GM12878 (cell line): ENCODE results near the gene TOLLIP. TPM values are rescaled to one million over a fixed set of nuclear protein-coding genes. Genes with fewer than 3 reads are reported as not detected.

Experiments
- EZH2 ChIP-seq: IDR thresholded peaks from 2 replicates; pipeline ENCODE4 v1.6.1; 2012; ENCODE audit warnings: low read depth, mild to moderate bottlenecking, control low read depth, inconsistent platforms, low read length, borderline replicate concordance; ENCODE audit not compliant: control insufficient read depth
- FOXK2 ChIP-seq: fragments of 450-650 bp; IDR thresholded peaks from 2 replicates; pipeline ENCODE4 v1.6.1; 2017; ENCODE audit warnings: mild to moderate bottlenecking, moderate library complexity
- LARP7 ChIP-seq: fragments of 450-650 bp; IDR thresholded peaks from 2 replicates; pipeline ENCODE4 v1.6.1; 2017; ENCODE audit warnings: mild to moderate bottlenecking
- MEF2A ChIP-seq: IDR thresholded peaks from 2 replicates; pipeline ENCODE4 v1.6.1; 2011; ENCODE audit warnings: low read depth, mild to moderate bottlenecking, low read length, moderate library complexity; ENCODE audit not compliant: insufficient read depth
- NFYB ChIP-seq: IDR thresholded peaks from 2 replicates; pipeline ENCODE4 v1.6.1; 2011; ENCODE audit warnings: low read depth, mild to moderate bottlenecking, low read length, improper control_type of control experiment, moderate library complexity; ENCODE audit not compliant: insufficient read depth
- ZNF384 ChIP-seq: IDR thresholded peaks from 2 replicates; pipeline ENCODE4 v1.6.1; 2012; ENCODE audit warnings: low read depth, mild to moderate bottlenecking, low read length, improper control_type of control experiment, borderline replicate concordance
- polyA plus RNA-seq, 11 experiments: library from polyadenylated mRNA; depleted of rRNA in 4 of 11; unstranded in 6 of 11; stranded (reverse) in 5 of 11; fragments of >200 nt; fragmentation: Nextera tagmentation in 4 of 11; fragmentation: Illumina TruSeq in 1 of 11; extraction: Ambion mirVana in 4 of 11; extraction: Trizol in 1 of 11; gene quantifications; 1 replicate in 1 of 11; 2 replicates in 10 of 11; pipeline versions ENCODE4 v1.2.1 to v1.2.3, GENCODE V29; 2011 to 2016; ENCODE audit warnings: inconsistent platforms in 2 of 11, missing spikeins in 2 of 11, low read depth in 1 of 11
- total RNA-seq, 4 experiments: library from RNA; depleted of rRNA in 3 of 4; stranded (reverse); fragments of >200 nt in 3 of 4; fragmentation: Illumina TruSeq in 1 of 4; extraction: Trizol in 1 of 4; gene quantifications; 2 replicates each; pipeline versions ENCODE4 v1.2.1 to v1.2.3, GENCODE V29; 2013 to 2021
- TF ChIP-seq, protein P1 (sequence below): fragments of 450-650 bp; IDR thresholded peaks from 2 replicates; pipeline ENCODE4 v1.6.1; 2017; ENCODE audit warnings: antibody characterized with exemption, mild to moderate bottlenecking, moderate library complexity
- TF ChIP-seq, protein P2 (sequence below): fragments of 450-650 bp; IDR thresholded peaks from 2 replicates; pipeline ENCODE4 v1.6.1; 2014; ENCODE audit warnings: mild to moderate bottlenecking

Gene TOLLIP
- total and polyA plus RNA-seq, 10 of the 15 experiments (the other 5 are each of a cell fraction or from before 2014, with no cell fraction given), result 0.47 to 39.5 (median 21.6) TPM

DNA sequence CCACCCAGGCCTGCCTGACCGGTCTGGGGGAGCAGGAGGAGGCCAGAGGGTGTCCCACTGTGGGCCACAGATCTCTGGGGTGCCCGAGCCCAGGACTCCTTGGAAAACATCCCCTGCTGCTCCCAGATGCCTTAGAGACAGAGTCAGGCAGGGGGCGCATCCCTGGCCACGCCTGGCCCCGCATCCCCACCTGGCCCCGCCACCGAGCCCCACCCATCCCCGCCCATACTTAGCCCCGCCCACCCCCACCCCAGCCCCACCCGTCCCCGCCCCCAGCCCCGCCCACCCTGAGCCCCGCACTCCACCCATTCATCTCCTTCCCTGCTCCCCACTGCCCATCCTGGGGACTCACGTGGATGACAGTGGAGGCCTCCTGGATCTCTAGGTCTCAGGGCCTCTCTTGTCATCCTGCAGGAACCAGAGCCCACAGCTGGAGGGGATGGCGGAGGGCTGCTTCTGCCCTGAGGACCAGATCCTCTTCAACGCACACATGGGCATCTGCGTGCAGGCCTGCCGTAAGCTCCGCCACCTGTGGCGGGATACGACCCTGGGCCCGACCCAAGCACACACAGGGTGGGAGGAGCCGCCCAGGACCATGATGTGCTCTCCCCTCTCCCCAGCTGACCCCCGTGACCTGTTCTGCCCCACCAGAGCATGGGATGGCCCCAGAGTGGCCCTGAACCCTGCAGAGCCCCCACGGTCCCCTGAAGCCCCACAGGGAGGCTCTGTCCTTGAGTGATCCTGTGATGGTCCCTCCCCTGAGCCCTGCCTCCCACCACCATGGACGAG, 53.0 kb downstream of the TOLLIP start (continued):
- TF ChIP-seq, protein P1, sequence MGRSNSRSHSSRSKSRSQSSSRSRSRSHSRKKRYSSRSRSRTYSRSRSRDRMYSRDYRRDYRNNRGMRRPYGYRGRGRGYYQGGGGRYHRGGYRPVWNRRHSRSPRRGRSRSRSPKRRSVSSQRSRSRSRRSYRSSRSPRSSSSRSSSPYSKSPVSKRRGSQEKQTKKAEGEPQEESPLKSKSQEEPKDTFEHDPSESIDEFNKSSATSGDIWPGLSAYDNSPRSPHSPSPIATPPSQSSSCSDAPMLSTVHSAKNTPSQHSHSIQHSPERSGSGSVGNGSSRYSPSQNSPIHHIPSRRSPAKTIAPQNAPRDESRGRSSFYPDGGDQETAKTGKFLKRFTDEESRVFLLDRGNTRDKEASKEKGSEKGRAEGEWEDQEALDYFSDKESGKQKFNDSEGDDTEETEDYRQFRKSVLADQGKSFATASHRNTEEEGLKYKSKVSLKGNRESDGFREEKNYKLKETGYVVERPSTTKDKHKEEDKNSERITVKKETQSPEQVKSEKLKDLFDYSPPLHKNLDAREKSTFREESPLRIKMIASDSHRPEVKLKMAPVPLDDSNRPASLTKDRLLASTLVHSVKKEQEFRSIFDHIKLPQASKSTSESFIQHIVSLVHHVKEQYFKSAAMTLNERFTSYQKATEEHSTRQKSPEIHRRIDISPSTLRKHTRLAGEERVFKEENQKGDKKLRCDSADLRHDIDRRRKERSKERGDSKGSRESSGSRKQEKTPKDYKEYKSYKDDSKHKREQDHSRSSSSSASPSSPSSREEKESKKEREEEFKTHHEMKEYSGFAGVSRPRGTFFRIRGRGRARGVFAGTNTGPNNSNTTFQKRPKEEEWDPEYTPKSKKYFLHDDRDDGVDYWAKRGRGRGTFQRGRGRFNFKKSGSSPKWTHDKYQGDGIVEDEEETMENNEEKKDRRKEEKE, result no peak
- TF ChIP-seq NFYB (no peak), MEF2A (no peak), FOXK2 (no peak), LARP7 (no peak), ZNF384 (no peak), EZH2 (no peak)
- TF ChIP-seq, protein P2, sequence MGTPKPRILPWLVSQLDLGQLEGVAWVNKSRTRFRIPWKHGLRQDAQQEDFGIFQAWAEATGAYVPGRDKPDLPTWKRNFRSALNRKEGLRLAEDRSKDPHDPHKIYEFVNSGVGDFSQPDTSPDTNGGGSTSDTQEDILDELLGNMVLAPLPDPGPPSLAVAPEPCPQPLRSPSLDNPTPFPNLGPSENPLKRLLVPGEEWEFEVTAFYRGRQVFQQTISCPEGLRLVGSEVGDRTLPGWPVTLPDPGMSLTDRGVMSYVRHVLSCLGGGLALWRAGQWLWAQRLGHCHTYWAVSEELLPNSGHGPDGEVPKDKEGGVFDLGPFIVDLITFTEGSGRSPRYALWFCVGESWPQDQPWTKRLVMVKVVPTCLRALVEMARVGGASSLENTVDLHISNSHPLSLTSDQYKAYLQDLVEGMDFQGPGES, result no peak
